WTC11 (cell line): ENCODE measurements around the gene HNRNPM. TPM values are rescaled to one million over a fixed set of nuclear protein-coding genes. Genes with fewer than 3 reads are reported as not detected.

Source experiments
- ATAC-seq: fragments of 200-7000 bp; cut with Tn5 transposase; 2 replicates; pipeline ENCODE4 v1.10.0; 2021; ENCODE audit warnings: mild to moderate bottlenecking, moderate library complexity
- CTCF ChIA-PET: fragments of 300-600 bp; sonication (Branson Sonifier 250); formaldehyde crosslinking; loops from one replicate; lab custom pipeline; 2021; ENCODE audit warnings: antibody characterized with exemption; lab: Charles Lee
- POLR2A ChIA-PET: fragments of 350-600 bp; sonication (Branson Sonifier 250); formaldehyde crosslinking; loops from one replicate; lab custom pipeline; 2021; ENCODE audit warnings: antibody characterized with exemption; lab: Charles Lee
- DNase-seq: peaks from one replicate; pipeline ENCODE4 v3.0.0; 2021; ENCODE audit warnings: low spot score
- H3K27ac Mint-ChIP-seq: 2 replicates; pipeline ENCODE4 v1.8.0; 2021; ENCODE audit warnings: mixed read lengths
- H3K27me3 Mint-ChIP-seq: 2 replicates; pipeline ENCODE4 v1.8.0; 2021; ENCODE audit warnings: low read depth, mild to moderate bottlenecking, moderate library complexity, mixed read lengths
- H3K36me3 Mint-ChIP-seq: 2 replicates; pipeline ENCODE4 v1.8.0; 2021; ENCODE audit warnings: mixed read lengths
- H3K4me1 Mint-ChIP-seq: 2 replicates; pipeline ENCODE4 v1.8.0; 2022; ENCODE audit warnings: mixed read lengths
- H3K4me3 Mint-ChIP-seq: 2 replicates; pipeline ENCODE4 v1.8.0; 2021; ENCODE audit warnings: mild to moderate bottlenecking, moderate library complexity, mixed read lengths
- H3K9me3 Mint-ChIP-seq: 2 replicates; pipeline ENCODE4 v1.8.0; 2021; ENCODE audit warnings: mixed read lengths
- ESRRA ChIP-seq: sonication (generic); formaldehyde crosslinking; IDR thresholded peaks from 2 replicates; pipeline ENCODE4 v1.8.1; 2022; ENCODE audit warnings: mild to moderate bottlenecking, missing genetic modification reagents, borderline replicate concordance
- ETV6 ChIP-seq: sonication (generic); formaldehyde crosslinking; IDR thresholded peaks from 2 replicates; pipeline ENCODE4 v1.8.1; 2022; ENCODE audit warnings: mild to moderate bottlenecking, missing genetic modification reagents
- FOXJ3 ChIP-seq: sonication (generic); formaldehyde crosslinking; IDR thresholded peaks from 2 replicates; pipeline ENCODE4 v1.9.0; 2021; ENCODE audit warnings: missing genetic modification reagents, mild to moderate bottlenecking, borderline replicate concordance
- IRF2 ChIP-seq: sonication (generic); formaldehyde crosslinking; IDR thresholded peaks from 2 replicates; pipeline ENCODE4 v1.8.0; 2022; ENCODE audit warnings: low read depth, missing genetic modification reagents, borderline replicate concordance
- KAT7 ChIP-seq: sonication (generic); formaldehyde crosslinking; IDR thresholded peaks from 2 replicates; pipeline ENCODE4 v1.8.1; 2023; ENCODE audit warnings: missing genetic modification reagents, mild to moderate bottlenecking, borderline replicate concordance
- NFE2L1 ChIP-seq: sonication (generic); formaldehyde crosslinking; IDR thresholded peaks from 2 replicates; pipeline ENCODE4 v1.8.1; 2023; ENCODE audit warnings: missing genetic modification reagents
- NR1H2 ChIP-seq: sonication (generic); formaldehyde crosslinking; IDR thresholded peaks from 2 replicates; pipeline ENCODE4 v1.9.0; 2021; ENCODE audit warnings: mild to moderate bottlenecking, moderate library complexity, missing genetic modification reagents
- SMAD3 ChIP-seq: sonication (generic); formaldehyde crosslinking; IDR thresholded peaks from 2 replicates; pipeline ENCODE4 v1.8.0; 2022; ENCODE audit warnings: missing genetic modification reagents, mild to moderate bottlenecking, borderline replicate concordance
- ZNF121 ChIP-seq: sonication (generic); formaldehyde crosslinking; IDR thresholded peaks from 2 replicates; pipeline ENCODE4 v1.8.0; 2023; ENCODE audit warnings: missing genetic modification reagents
- total RNA-seq: library from RNA; stranded (reverse); gene quantifications from 3 replicates; pipeline ENCODE4 v1.2.3, GENCODE V29; 2021
- TF ChIP-seq, protein P1 (sequence below): sonication (generic); formaldehyde crosslinking; IDR thresholded peaks from 2 replicates; pipeline ENCODE4 v1.8.1; 2022; ENCODE audit warnings: mild to moderate bottlenecking, moderate library complexity, missing genetic modification reagents
- TF ChIP-seq, protein P2 (sequence below): sonication (generic); formaldehyde crosslinking; IDR thresholded peaks from 2 replicates; pipeline ENCODE4 v1.8.1; 2022; ENCODE audit warnings: missing genetic modification reagents, borderline replicate concordance
- TF ChIP-seq, protein P3 (sequence below): sonication (generic); formaldehyde crosslinking; IDR thresholded peaks from 2 replicates; pipeline ENCODE4 v1.8.1; 2023; ENCODE audit warnings: mild to moderate bottlenecking, moderate library complexity, missing genetic modification reagents
- TF ChIP-seq, protein P4 (sequence below): sonication (generic); formaldehyde crosslinking; conservative IDR thresholded peaks from 2 replicates; pipeline ENCODE4 v1.8.1; 2023; ENCODE audit warnings: mild to moderate bottlenecking, low read depth, missing genetic modification reagents, moderate library complexity
- TF ChIP-seq, protein P5 (sequence below): fragments of 250-450 bp; sonication (Bioruptor Pico); IDR thresholded peaks from 2 replicates; pipeline ENCODE4 v1.9.0; 2021; ENCODE audit warnings: mild to moderate bottlenecking
- TF ChIP-seq, protein P6 (sequence below): sonication (generic); formaldehyde crosslinking; IDR thresholded peaks from 2 replicates; pipeline ENCODE4 v1.8.1; 2022; ENCODE audit warnings: low read depth, missing genetic modification reagents, borderline replicate concordance
- TF ChIP-seq, protein P7 (sequence below): fragments of 200-600 bp; IDR thresholded peaks from 2 replicates; pipeline ENCODE4 v1.8.0; 2022; ENCODE audit warnings: antibody characterized with exemption
- TF ChIP-seq, protein P8 (sequence below): sonication (generic); formaldehyde crosslinking; conservative IDR thresholded peaks from 2 replicates; pipeline ENCODE4 v1.8.1; 2022; ENCODE audit warnings: mild to moderate bottlenecking, missing genetic modification reagents

The HNRNPM gene
- total RNA-seq, 1 experiment from 2014 or later = 416 TPM

DNA sequence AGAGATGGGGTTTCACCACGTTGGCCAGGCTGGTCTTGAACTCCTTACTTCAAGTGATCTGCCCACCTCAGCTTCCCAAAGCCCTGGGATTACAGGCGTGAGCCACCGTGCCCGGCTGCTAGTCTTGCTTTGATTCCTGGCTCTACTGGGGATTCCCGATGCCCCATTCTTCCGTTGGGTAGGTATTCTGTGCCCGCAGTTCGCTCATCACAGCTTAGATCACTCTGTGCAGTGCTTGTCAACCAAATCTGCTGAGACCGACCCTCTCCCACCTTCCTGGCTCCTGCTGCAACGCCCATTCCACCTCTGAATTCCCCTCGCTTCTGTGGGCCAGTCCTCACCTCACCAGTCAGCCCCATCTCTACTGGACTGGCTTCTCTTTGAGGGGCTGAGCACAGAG, 73.8 kb downstream of the HNRNPM start (continued):
- TF ChIP-seq, protein P1, sequence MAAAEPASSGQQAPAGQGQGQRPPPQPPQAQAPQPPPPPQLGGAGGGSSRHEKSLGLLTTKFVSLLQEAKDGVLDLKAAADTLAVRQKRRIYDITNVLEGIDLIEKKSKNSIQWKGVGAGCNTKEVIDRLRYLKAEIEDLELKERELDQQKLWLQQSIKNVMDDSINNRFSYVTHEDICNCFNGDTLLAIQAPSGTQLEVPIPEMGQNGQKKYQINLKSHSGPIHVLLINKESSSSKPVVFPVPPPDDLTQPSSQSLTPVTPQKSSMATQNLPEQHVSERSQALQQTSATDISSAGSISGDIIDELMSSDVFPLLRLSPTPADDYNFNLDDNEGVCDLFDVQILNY (CRISPR knock-in tag) = no peak

DNA sequence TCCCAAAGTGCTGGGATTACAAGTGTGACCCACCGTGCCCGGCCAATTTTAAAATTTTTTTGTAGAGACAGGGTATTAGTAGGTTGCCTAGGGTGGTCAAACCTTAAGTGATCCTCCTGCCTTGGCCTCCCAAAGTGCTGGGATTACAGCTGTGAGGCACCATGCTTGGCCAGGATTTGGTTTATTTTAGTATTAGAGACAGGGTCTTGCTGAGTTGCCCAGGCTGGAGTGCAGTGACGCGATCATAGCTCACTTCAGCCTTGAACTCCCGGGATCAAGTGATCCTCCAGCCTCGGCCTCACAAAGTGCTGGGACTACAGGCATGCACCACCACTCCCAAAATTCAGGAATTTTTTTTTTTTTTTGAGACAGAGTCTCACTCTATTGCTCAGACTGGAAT, 74.6 kb downstream of the HNRNPM start:
- Mint-ChIP-seq H3K4me3 (no peak overlapping the region), H3K27ac (no peak overlapping the region), H3K36me3 (no peaks in the 10 kb centered on the region), H3K4me1 (peaks cover 7% of the 10 kb centered on the region), H3K27me3 (peaks cover 6% of the 10 kb centered on the region; the same call in 1 of the 2 replicates), H3K9me3 (no peaks in the 10 kb centered on the region)
- CTCF ChIA-PET = interaction anchor here (0.7 to 2.4 kb wide), 4 partner anchors 19 to 509 kb away, joined by 3 to 11 read pairs (median 4); no protein-coding TSS in a partner anchor
- no peak for DNase-seq
- ATAC-seq = no peak
- POLR2A ChIA-PET = no interaction called here
- TF ChIP-seq NR1H2 (no peak), FOXJ3 (CRISPR knock-in tag) (no peak), ZNF121 (CRISPR knock-in tag) (peak; percentile 38; the same call in 1 of the 2 replicates)
- TF ChIP-seq, protein P2, sequence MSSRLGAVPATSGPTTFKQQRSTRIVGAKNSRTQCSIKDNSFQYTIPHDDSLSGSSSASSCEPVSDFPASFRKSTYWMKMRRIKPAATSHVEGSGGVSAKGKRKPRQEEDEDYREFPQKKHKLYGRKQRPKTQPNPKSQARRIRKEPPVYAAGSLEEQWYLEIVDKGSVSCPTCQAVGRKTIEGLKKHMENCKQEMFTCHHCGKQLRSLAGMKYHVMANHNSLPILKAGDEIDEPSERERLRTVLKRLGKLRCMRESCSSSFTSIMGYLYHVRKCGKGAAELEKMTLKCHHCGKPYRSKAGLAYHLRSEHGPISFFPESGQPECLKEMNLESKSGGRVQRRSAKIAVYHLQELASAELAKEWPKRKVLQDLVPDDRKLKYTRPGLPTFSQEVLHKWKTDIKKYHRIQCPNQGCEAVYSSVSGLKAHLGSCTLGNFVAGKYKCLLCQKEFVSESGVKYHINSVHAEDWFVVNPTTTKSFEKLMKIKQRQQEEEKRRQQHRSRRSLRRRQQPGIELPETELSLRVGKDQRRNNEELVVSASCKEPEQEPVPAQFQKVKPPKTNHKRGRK = no peak
- TF ChIP-seq, protein P3, sequence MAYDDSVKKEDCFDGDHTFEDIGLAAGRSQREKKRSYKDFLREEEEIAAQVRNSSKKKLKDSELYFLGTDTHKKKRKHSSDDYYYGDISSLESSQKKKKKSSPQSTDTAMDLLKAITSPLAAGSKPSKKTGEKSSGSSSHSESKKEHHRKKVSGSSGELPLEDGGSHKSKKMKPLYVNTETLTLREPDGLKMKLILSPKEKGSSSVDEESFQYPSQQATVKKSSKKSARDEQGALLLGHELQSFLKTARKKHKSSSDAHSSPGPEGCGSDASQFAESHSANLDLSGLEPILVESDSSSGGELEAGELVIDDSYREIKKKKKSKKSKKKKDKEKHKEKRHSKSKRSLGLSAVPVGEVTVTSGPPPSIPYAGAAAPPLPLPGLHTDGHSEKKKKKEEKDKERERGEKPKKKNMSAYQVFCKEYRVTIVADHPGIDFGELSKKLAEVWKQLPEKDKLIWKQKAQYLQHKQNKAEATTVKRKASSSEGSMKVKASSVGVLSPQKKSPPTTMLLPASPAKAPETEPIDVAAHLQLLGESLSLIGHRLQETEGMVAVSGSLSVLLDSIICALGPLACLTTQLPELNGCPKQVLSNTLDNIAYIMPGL (CRISPR knock-in tag) = no peak
- TF ChIP-seq, protein P4, sequence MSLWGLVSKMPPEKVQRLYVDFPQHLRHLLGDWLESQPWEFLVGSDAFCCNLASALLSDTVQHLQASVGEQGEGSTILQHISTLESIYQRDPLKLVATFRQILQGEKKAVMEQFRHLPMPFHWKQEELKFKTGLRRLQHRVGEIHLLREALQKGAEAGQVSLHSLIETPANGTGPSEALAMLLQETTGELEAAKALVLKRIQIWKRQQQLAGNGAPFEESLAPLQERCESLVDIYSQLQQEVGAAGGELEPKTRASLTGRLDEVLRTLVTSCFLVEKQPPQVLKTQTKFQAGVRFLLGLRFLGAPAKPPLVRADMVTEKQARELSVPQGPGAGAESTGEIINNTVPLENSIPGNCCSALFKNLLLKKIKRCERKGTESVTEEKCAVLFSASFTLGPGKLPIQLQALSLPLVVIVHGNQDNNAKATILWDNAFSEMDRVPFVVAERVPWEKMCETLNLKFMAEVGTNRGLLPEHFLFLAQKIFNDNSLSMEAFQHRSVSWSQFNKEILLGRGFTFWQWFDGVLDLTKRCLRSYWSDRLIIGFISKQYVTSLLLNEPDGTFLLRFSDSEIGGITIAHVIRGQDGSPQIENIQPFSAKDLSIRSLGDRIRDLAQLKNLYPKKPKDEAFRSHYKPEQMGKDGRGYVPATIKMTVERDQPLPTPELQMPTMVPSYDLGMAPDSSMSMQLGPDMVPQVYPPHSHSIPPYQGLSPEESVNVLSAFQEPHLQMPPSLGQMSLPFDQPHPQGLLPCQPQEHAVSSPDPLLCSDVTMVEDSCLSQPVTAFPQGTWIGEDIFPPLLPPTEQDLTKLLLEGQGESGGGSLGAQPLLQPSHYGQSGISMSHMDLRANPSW = no peak

DNA sequence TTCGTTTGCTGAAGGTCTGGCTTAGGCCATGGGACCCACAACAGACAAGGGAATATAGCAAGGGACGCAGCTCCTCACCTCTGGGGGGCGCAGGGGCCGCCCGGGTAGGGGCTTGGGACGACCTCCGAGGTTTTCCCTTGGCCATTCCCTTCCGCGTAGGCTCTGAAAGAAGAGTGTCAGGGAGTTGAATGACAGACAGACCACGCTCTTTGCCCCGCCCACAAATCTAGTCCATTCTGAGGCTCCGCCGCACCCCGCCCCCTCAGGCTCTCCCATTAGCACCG, 80.6 kb downstream of the HNRNPM start:
- H3K27ac Mint-ChIP-seq = no peak overlapping the region
- ChIA-PET POLR2A (interaction anchor here (0.7 to 3.1 kb wide), 4 partner anchors 11 to 135 kb away, joined by 3 to 28 read pairs (median 5); partner anchors contain the start of genes RAB11B and ZNF414), CTCF (interaction anchor here (0.5 to 4.0 kb wide), 17 partner anchors 11 to 371 kb away, joined by 3 to 88 read pairs (median 4); partner anchors contain the start of genes MYO1F, RAB11B and ZNF414)
- H3K4me1 Mint-ChIP-seq = peaks cover 16% of the 10 kb centered on the region
- ATAC-seq = no peak
- no peaks in the 10 kb centered on the region for H3K9me3 Mint-ChIP-seq
- peaks cover 6% of the 10 kb centered on the region for H3K27me3 Mint-ChIP-seq
- H3K36me3 Mint-ChIP-seq = peaks cover 3% of the 10 kb centered on the region; the same call in 1 of the 2 replicates
- no peak overlapping the region for H3K4me3 Mint-ChIP-seq
- no peak for TF ChIP-seq IRF2
- TF ChIP-seq, protein P5, sequence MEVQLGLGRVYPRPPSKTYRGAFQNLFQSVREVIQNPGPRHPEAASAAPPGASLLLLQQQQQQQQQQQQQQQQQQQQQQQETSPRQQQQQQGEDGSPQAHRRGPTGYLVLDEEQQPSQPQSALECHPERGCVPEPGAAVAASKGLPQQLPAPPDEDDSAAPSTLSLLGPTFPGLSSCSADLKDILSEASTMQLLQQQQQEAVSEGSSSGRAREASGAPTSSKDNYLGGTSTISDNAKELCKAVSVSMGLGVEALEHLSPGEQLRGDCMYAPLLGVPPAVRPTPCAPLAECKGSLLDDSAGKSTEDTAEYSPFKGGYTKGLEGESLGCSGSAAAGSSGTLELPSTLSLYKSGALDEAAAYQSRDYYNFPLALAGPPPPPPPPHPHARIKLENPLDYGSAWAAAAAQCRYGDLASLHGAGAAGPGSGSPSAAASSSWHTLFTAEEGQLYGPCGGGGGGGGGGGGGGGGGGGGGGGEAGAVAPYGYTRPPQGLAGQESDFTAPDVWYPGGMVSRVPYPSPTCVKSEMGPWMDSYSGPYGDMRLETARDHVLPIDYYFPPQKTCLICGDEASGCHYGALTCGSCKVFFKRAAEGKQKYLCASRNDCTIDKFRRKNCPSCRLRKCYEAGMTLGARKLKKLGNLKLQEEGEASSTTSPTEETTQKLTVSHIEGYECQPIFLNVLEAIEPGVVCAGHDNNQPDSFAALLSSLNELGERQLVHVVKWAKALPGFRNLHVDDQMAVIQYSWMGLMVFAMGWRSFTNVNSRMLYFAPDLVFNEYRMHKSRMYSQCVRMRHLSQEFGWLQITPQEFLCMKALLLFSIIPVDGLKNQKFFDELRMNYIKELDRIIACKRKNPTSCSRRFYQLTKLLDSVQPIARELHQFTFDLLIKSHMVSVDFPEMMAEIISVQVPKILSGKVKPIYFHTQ (CRISPR knock-in tag) = no peak
- no peak for TF ChIP-seq NFE2L1
- TF ChIP-seq, protein P6, sequence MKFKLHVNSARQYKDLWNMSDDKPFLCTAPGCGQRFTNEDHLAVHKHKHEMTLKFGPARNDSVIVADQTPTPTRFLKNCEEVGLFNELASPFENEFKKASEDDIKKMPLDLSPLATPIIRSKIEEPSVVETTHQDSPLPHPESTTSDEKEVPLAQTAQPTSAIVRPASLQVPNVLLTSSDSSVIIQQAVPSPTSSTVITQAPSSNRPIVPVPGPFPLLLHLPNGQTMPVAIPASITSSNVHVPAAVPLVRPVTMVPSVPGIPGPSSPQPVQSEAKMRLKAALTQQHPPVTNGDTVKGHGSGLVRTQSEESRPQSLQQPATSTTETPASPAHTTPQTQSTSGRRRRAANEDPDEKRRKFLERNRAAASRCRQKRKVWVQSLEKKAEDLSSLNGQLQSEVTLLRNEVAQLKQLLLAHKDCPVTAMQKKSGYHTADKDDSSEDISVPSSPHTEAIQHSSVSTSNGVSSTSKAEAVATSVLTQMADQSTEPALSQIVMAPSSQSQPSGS (CRISPR knock-in tag) = no peak
- TF ChIP-seq ESRRA = no peak
- no peak for TF ChIP-seq SMAD3
- 0 out of 2 replicates have a peak, but pooled peaks have one; percentile 12 for TF ChIP-seq ETV6
- TF ChIP-seq ZNF121 (CRISPR knock-in tag) = no peak
- TF ChIP-seq, protein P7, sequence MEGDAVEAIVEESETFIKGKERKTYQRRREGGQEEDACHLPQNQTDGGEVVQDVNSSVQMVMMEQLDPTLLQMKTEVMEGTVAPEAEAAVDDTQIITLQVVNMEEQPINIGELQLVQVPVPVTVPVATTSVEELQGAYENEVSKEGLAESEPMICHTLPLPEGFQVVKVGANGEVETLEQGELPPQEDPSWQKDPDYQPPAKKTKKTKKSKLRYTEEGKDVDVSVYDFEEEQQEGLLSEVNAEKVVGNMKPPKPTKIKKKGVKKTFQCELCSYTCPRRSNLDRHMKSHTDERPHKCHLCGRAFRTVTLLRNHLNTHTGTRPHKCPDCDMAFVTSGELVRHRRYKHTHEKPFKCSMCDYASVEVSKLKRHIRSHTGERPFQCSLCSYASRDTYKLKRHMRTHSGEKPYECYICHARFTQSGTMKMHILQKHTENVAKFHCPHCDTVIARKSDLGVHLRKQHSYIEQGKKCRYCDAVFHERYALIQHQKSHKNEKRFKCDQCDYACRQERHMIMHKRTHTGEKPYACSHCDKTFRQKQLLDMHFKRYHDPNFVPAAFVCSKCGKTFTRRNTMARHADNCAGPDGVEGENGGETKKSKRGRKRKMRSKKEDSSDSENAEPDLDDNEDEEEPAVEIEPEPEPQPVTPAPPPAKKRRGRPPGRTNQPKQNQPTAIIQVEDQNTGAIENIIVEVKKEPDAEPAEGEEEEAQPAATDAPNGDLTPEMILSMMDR = peak; percentile 48; the same call in 1 of the 2 replicates
- TF ChIP-seq KAT7 (CRISPR knock-in tag) = no peak
- TF ChIP-seq, protein P8, sequence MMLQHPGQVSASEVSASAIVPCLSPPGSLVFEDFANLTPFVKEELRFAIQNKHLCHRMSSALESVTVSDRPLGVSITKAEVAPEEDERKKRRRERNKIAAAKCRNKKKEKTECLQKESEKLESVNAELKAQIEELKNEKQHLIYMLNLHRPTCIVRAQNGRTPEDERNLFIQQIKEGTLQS (CRISPR knock-in tag) = no peak
- DNase-seq = no peak
